ENCODE measurements around the gene SCYL1.

SCYL1 gene

DNA sequence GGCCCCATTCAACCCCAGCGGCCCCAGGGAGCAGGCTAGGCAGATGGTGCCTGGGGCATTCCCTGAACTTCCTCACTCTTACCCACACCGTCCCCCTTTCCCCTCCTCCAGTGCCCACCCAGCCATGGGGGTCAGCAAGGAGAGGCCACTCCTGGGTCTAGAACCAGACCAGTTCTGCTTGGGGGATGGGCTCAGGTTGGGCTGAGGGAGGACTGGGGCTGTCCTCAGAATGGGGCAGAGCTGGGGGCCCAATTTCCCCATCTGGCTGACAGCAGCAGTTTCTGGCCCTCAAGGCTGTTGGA, 12.4 kb downstream of the SCYL1 start:
- Histone ChIP-seq H2BK15ac (replicated peaks; ENCODE audit: low read depth) (no peak overlapping the region), H2BK5ac (ENCODE audit: low read length) (no peak overlapping the region), H3K79me1 (ENCODE audit: low read length) (no peaks in the 10 kb centered on the region), H3K23ac (ENCODE audit: low read length) (no peak overlapping the region), H3K4me2 (ENCODE audit: low read length) (no peak overlapping the region), H2AK5ac (ENCODE audit: low read length) (no peak overlapping the region), H3K4me3 (ENCODE audit: low read length) (no peak overlapping the region), H3K4ac (ENCODE audit: low read depth, low read length) (no peak overlapping the region), H3K27me3 (ENCODE audit: insufficient read depth, low read length, poor library complexity) (no peaks in the 10 kb centered on the region), H3K56ac (ENCODE audit: low read length) (no peak overlapping the region), H3K4me1 (ENCODE audit: control insufficient read depth, low read depth, low read length) (peaks cover 3% of the 10 kb centered on the region), H3K18ac (ENCODE audit: low read length) (no peak overlapping the region), H3K79me2 (ENCODE audit: control insufficient read depth, insufficient read depth, low read length) (no peaks in the 10 kb centered on the region), H3K27ac (ENCODE audit: low read depth, low read length) (no peak overlapping the region), H3K36me3 (ENCODE audit: control insufficient read depth, insufficient read depth, low read length) (peaks cover 9% of the 10 kb centered on the region), H2BK120ac (ENCODE audit: low read depth, low read length) (no peak overlapping the region), H4K5ac (ENCODE audit: low read length) (no peak overlapping the region), H3K9ac (ENCODE audit: low read length) (no peak overlapping the region), H4K8ac (ENCODE audit: low read depth, low read length) (no peak overlapping the region)
- no CpG with 5 or more reads among the region's 2 CpGs for WGBS (ENCODE audit: extremely low coverage, insufficient coverage, low lambda C conversion rate)
- DNase-seq, result no peak

DNA sequence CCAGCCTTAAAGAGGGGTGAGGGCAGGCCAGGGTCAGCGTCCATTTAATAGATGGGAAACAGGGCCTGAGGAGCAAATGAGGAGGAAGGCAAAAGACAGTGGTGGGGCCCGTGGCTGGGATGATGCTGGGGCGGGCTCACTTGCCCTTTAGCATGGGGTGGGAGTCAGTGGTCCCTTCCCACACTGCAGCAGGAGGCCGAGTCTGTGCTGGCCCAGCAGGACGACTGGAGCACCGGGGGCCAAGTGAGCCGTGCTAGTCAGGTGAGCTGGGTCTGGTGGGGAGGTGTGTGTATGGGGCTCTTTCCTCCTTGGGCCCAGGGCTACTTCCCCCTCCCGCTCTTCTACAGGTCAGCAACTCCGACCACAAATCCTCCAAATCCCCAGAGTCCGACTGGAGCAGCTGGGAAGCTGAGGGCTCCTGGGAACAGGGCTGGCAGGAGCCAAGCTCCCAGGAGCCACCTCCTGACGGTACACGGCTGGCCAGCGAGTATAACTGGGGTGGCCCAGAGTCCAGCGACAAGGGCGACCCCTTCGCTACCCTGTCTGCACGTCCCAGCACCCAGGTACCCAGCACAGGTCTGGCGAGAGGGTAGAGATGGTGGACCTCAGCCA, 12.8 kb downstream of the SCYL1 start:
- Histone ChIP-seq H3K9ac (ENCODE audit: low read length) (no peak overlapping the region), H3K79me1 (ENCODE audit: low read length) (no peaks in the 10 kb centered on the region), H4K5ac (ENCODE audit: low read length) (no peak overlapping the region), H2AK5ac (ENCODE audit: low read length) (no peak overlapping the region), H3K18ac (ENCODE audit: low read length) (no peak overlapping the region), H3K27me3 (ENCODE audit: insufficient read depth, low read length, poor library complexity) (no peaks in the 10 kb centered on the region), H3K79me2 (ENCODE audit: control insufficient read depth, insufficient read depth, low read length) (no peaks in the 10 kb centered on the region), H3K23ac (ENCODE audit: low read length) (no peak overlapping the region), H3K4ac (ENCODE audit: low read depth, low read length) (no peak overlapping the region), H2BK120ac (ENCODE audit: low read depth, low read length) (no peak overlapping the region), H3K36me3 (ENCODE audit: control insufficient read depth, insufficient read depth, low read length) (peaks cover 6% of the 10 kb centered on the region), H3K4me3 (ENCODE audit: low read length) (no peak overlapping the region), H4K8ac (ENCODE audit: low read depth, low read length) (no peak overlapping the region), H3K27ac (ENCODE audit: low read depth, low read length) (no peak overlapping the region), H3K56ac (ENCODE audit: low read length) (no peak overlapping the region), H3K4me1 (ENCODE audit: control insufficient read depth, low read depth, low read length) (peaks cover 3% of the 10 kb centered on the region), H2BK15ac (replicated peaks; ENCODE audit: low read depth) (no peak overlapping the region), H3K4me2 (ENCODE audit: low read length) (no peak overlapping the region), H2BK5ac (ENCODE audit: low read length) (no peak overlapping the region)
- no peak for DNase-seq
- WGBS (ENCODE audit: extremely low coverage, insufficient coverage, low lambda C conversion rate), result no CpG with 5 or more reads among the region's 18 CpGs

DNA sequence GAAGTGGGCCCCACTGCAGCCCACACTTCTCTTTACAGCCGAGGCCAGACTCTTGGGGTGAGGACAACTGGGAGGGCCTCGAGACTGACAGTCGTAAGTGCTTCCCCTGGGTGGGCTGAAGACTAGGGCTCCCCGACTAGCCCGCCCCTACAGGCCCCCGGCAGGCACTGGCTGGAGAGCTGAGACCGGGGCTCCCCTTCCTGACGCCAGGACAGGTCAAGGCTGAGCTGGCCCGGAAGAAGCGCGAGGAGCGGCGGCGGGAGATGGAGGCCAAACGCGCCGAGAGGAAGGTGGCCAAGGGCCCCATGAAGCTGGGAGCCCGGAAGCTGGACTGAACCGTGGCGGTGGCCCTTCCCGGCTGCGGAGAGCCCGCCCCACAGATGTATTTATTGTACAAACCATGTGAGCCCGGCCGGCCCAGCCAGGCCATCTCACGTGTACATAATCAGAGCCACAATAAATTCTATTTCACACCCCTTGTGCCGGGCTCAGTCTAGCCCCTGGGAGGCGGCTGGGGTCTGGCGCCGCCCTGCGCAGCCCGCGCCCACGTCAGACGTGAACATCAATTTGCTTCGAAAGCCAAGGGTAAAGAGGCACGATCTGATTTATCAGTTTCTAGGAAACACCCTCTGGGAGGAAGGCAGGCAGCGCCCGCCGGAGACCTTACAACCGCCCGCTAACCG, 13.5 kb downstream of the SCYL1 start:
- no peak overlapping the region for H3K4ac ChIP-seq (ENCODE audit: low read depth, low read length)
- no peak overlapping the region for H3K4me3 ChIP-seq (ENCODE audit: low read length)
- H3K23ac ChIP-seq (ENCODE audit: low read length), result no peak overlapping the region
- H3K9ac ChIP-seq (ENCODE audit: low read length), result no peak overlapping the region
- H3K56ac ChIP-seq (ENCODE audit: low read length), result no peak overlapping the region
- WGBS (ENCODE audit: extremely low coverage, insufficient coverage, low lambda C conversion rate), result no CpG with 5 or more reads among the region's 43 CpGs
- H3K36me3 ChIP-seq (ENCODE audit: control insufficient read depth, insufficient read depth, low read length), result peaks cover 4% of the 10 kb centered on the region
- no peak overlapping the region for H3K4me2 ChIP-seq (ENCODE audit: low read length)
- no peak overlapping the region for H4K5ac ChIP-seq (ENCODE audit: low read length)
- H3K27ac ChIP-seq (ENCODE audit: low read depth, low read length), result no peak overlapping the region
- H3K27me3 ChIP-seq (ENCODE audit: insufficient read depth, low read length, poor library complexity), result no peaks in the 10 kb centered on the region
- H3K79me1 ChIP-seq (ENCODE audit: low read length), result no peaks in the 10 kb centered on the region
- H3K79me2 ChIP-seq (ENCODE audit: control insufficient read depth, insufficient read depth, low read length), result no peaks in the 10 kb centered on the region
- DNase-seq, result no peak
- no peak overlapping the region for H2BK120ac ChIP-seq (ENCODE audit: low read depth, low read length)
- no peak overlapping the region for H2BK5ac ChIP-seq (ENCODE audit: low read length)
- H3K18ac ChIP-seq (ENCODE audit: low read length), result no peak overlapping the region
- H4K8ac ChIP-seq (ENCODE audit: low read depth, low read length), result no peak overlapping the region
- no peak overlapping the region for H2AK5ac ChIP-seq (ENCODE audit: low read length)
- H2BK15ac ChIP-seq (replicated peaks; ENCODE audit: low read depth), result no peak overlapping the region
- H3K4me1 ChIP-seq (ENCODE audit: control insufficient read depth, low read depth, low read length), result peaks cover 3% of the 10 kb centered on the region

DNA sequence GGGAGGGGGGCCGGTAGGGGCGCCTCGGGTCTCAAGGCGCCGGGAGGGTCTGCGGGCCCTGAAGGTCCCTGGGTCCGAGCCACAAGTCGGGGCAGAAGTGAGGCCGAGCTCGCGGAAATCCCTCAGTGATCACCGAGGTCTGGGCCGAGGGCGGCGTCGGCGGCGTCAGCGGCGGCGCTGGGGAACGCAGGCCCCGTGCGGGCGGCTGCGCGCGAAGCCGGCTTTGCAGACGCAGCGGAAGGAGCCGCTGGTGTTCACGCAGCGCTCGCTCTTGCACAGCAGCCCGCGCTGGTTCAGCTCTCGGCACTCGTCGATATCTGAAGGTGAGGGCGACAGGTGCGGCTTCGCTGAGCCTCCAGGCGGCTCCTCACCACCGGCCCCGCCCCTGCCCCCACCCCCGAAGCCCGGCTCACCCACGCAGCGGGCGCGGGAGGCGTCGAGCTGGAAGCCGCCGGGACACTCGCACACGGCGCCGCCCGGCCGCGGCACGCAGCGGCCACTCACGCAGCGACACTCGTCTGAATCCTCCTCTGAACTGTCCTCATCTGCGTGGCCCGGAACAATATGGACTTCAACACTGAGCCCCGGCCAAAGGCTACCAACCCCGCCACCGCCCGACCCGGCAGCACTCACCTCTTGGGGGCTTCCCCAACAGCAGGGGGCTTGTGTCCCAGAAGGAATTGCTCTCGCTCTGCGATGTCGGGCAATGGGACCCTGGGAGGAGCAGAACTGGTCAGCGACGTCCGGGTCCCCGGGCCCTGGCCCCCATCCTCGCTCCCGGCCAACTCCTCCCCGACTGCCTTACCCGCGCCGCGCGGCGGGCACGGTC, 14.2 kb downstream of the SCYL1 start:
- Histone ChIP-seq H2BK120ac (ENCODE audit: low read depth, low read length) (no peak overlapping the region), H3K23ac (ENCODE audit: low read length) (peak overlapping the region; percentile 24), H3K4me3 (ENCODE audit: low read length) (no peak overlapping the region), H3K18ac (ENCODE audit: low read length) (no peak overlapping the region), H3K27ac (ENCODE audit: low read depth, low read length) (no peak overlapping the region), H3K56ac (ENCODE audit: low read length) (peak overlapping the region; percentile 56), H3K9ac (ENCODE audit: low read length) (no peak overlapping the region), H4K8ac (ENCODE audit: low read depth, low read length) (no peak overlapping the region), H2AK5ac (ENCODE audit: low read length) (no peak overlapping the region), H4K5ac (ENCODE audit: low read length) (no peak overlapping the region), H3K4me1 (ENCODE audit: control insufficient read depth, low read depth, low read length) (peaks cover 3% of the 10 kb centered on the region), H3K36me3 (ENCODE audit: control insufficient read depth, insufficient read depth, low read length) (peaks cover 4% of the 10 kb centered on the region), H2BK15ac (replicated peaks; ENCODE audit: low read depth) (no peak overlapping the region), H3K4me2 (ENCODE audit: low read length) (peak overlapping the region; percentile 98), H3K79me1 (ENCODE audit: low read length) (no peaks in the 10 kb centered on the region), H3K27me3 (ENCODE audit: insufficient read depth, low read length, poor library complexity) (no peaks in the 10 kb centered on the region), H2BK5ac (ENCODE audit: low read length) (no peak overlapping the region), H3K79me2 (ENCODE audit: control insufficient read depth, insufficient read depth, low read length) (no peaks in the 10 kb centered on the region), H3K4ac (ENCODE audit: low read depth, low read length) (no peak overlapping the region)
- WGBS (ENCODE audit: extremely low coverage, insufficient coverage, low lambda C conversion rate), result no CpG with 5 or more reads among the region's 92 CpGs
- DNase-seq, result peak; percentile 59

DNA sequence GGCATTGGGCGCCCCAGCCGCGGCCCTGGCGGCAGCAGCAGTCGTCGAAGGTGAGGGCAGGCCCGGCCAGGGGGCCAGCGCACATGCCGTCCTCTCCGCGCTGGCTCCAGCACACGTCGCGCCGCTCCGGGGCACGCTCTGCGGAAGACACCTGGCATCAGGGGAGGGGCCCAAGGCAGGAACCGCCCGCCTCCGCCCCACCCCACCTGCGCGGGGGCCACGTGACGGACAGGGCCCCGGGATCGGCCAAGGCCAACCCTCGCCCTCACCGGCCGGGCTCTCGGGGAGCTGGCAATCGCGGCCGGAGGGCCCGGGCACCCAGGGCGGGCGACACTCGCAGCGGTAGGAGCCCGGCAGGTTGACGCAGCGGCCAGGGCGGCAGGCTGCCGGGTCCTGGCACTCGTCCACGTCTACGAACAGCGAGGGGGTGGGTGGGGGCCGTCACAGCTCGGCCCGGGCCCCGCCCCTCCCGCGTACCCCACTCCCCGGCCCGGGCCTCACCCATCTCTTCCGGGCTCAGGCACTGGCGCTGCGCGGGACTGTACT, 14.9 kb downstream of the SCYL1 start:
- Histone ChIP-seq H3K23ac (ENCODE audit: low read length) (peak overlapping the region; percentile 89), H3K18ac (ENCODE audit: low read length) (no peak overlapping the region), H3K79me1 (ENCODE audit: low read length) (no peaks in the 10 kb centered on the region), H3K27ac (ENCODE audit: low read depth, low read length) (no peak overlapping the region), H2AK5ac (ENCODE audit: low read length) (no peak overlapping the region), H3K4me3 (ENCODE audit: low read length) (no peak overlapping the region), H4K8ac (ENCODE audit: low read depth, low read length) (no peak overlapping the region), H2BK5ac (ENCODE audit: low read length) (no peak overlapping the region), H3K4me2 (ENCODE audit: low read length) (peak overlapping the region; percentile 98), H3K36me3 (ENCODE audit: control insufficient read depth, insufficient read depth, low read length) (peaks cover 4% of the 10 kb centered on the region), H2BK120ac (ENCODE audit: low read depth, low read length) (no peak overlapping the region), H3K4me1 (ENCODE audit: control insufficient read depth, low read depth, low read length) (peaks cover 3% of the 10 kb centered on the region), H4K5ac (ENCODE audit: low read length) (no peak overlapping the region), H3K56ac (ENCODE audit: low read length) (peak overlapping the region; percentile 67), H3K4ac (ENCODE audit: low read depth, low read length) (no peak overlapping the region), H3K79me2 (ENCODE audit: control insufficient read depth, insufficient read depth, low read length) (no peaks in the 10 kb centered on the region), H3K9ac (ENCODE audit: low read length) (peak overlapping the region; percentile 49), H2BK15ac (replicated peaks; ENCODE audit: low read depth) (no peak overlapping the region), H3K27me3 (ENCODE audit: insufficient read depth, low read length, poor library complexity) (no peaks in the 10 kb centered on the region)
- DNase-seq, result peak; percentile 57
- WGBS (ENCODE audit: extremely low coverage, insufficient coverage, low lambda C conversion rate), result no CpG with 5 or more reads among the region's 60 CpGs

Data from mesendoderm (in vitro differentiated cells).